Glutamatergic neuron (in vitro differentiated cells): Measurements from ENCODE around the gene ARHGAP6. TPM values are rescaled to one million over a fixed set of nuclear protein-coding genes. Genes with fewer than 3 reads are reported as not detected.

ENCODE experiments used
- DNase-seq: peaks from one replicate; pipeline ENCODE4 v3.0.0; 2022
- H3K27ac Mint-ChIP-seq: one replicate; pipeline ENCODE4 v1.8.0; 2020; ENCODE audit warnings: mild to moderate bottlenecking, mixed read lengths, inconsistent platforms; ENCODE audit not compliant: unreplicated experiment
- H3K27me3 Mint-ChIP-seq: one replicate; pipeline ENCODE4 v1.8.0; 2020; ENCODE audit warnings: mild to moderate bottlenecking, moderate library complexity, mixed read lengths, inconsistent platforms; ENCODE audit not compliant: unreplicated experiment
- H3K36me3 Mint-ChIP-seq: one replicate; pipeline ENCODE4 v1.8.0; 2020; ENCODE audit warnings: mild to moderate bottlenecking, mixed read lengths, inconsistent platforms; ENCODE audit not compliant: unreplicated experiment
- H3K4me1 Mint-ChIP-seq: one replicate; pipeline ENCODE4 v1.8.0; 2020; ENCODE audit warnings: mild to moderate bottlenecking, low read depth, mixed read lengths, inconsistent platforms; ENCODE audit not compliant: unreplicated experiment
- H3K4me3 Mint-ChIP-seq: one replicate; pipeline ENCODE4 v1.8.0; 2020; ENCODE audit warnings: mild to moderate bottlenecking, mixed read lengths, inconsistent platforms; ENCODE audit not compliant: unreplicated experiment
- H3K9me3 Mint-ChIP-seq: one replicate; pipeline ENCODE4 v1.8.0; 2020; ENCODE audit warnings: mild to moderate bottlenecking, moderate library complexity, mixed read lengths, inconsistent platforms; ENCODE audit not compliant: unreplicated experiment
- CTCF ChIP-seq: fragments of 200-600 bp; sonication (generic); IDR thresholded peaks from one replicate; pipeline ENCODE4 v1.5.0; 2021; ENCODE audit not compliant: partially characterized antibody, unreplicated experiment
- long read RNA-seq: library from polyadenylated mRNA; unstranded; transcript quantifications from one replicate; pipeline ENCODE4 v2.0.0, GENCODE V29; 2020; ENCODE audit not compliant: unreplicated experiment
- total RNA-seq: library from RNA; stranded (reverse); fragmentation: NEBNext Ultra II Directional; extraction: Animal tissue kit (Norgen Biotek cat#: 25700); gene quantifications from one replicate; pipeline ENCODE4 v1.2.1, GENCODE V29; 2021; ENCODE audit not compliant: unreplicated experiment

ARHGAP6 gene
- 3.6 TPM for total RNA-seq
- long read RNA-seq, partial matches to known transcripts = 1 of 3 reads
- long read RNA-seq, other reads (novel, unspliced or antisense) = 1 of 3 reads

GRCh38 chrX:11665168-11666111 lies at the start of gene ARHGAP6:
TSS of gene ARHGAP6 (minus strand) at chrX:11665920. CDS start at chrX:11664828, 1,092 bp downstream.
- peaks cover 8% of the 10 kb centered on the region for H3K27me3 Mint-ChIP-seq
- H3K36me3 Mint-ChIP-seq = no peaks in the 10 kb centered on the region
- peak within 1 kb of the TSS; percentile 85 for H3K4me3 Mint-ChIP-seq
- no peak within 1 kb of the TSS for H3K27ac Mint-ChIP-seq
- TF ChIP-seq CTCF = no peak
- DNase-seq = peak; percentile 51
- no peaks in the 10 kb centered on the region for H3K4me1 Mint-ChIP-seq
- H3K9me3 Mint-ChIP-seq = peaks cover 3% of the 10 kb centered on the region

- no peak for TF ChIP-seq CTCF
- no peaks in the 10 kb centered on the region for H3K9me3 Mint-ChIP-seq
- H3K27ac Mint-ChIP-seq = no peak overlapping the region
- no peaks in the 10 kb centered on the region for H3K27me3 Mint-ChIP-seq
- H3K36me3 Mint-ChIP-seq = no peaks in the 10 kb centered on the region
- no peak overlapping the region for H3K4me3 Mint-ChIP-seq
- no peaks in the 10 kb centered on the region for H3K4me1 Mint-ChIP-seq
- DNase-seq = no peak
These were observed 39.2 kb upstream of the ARHGAP6 start for GRCh38 chrX:11704725-11705495.

GRCh38 chrX:11703855-11704254 lies 38.1 kb upstream of the ARHGAP6 start:
- Mint-ChIP-seq H3K36me3 (no peaks in the 10 kb centered on the region), H3K27ac (no peak overlapping the region), H3K4me1 (no peaks in the 10 kb centered on the region), H3K4me3 (no peak overlapping the region), H3K9me3 (no peaks in the 10 kb centered on the region), H3K27me3 (no peaks in the 10 kb centered on the region)
- DNase-seq = no peak
- no peak for TF ChIP-seq CTCF

- H3K4me1 Mint-ChIP-seq = no peaks in the 10 kb centered on the region
- no peak overlapping the region for H3K4me3 Mint-ChIP-seq
- H3K36me3 Mint-ChIP-seq = no peaks in the 10 kb centered on the region
- no peak for DNase-seq
- H3K27ac Mint-ChIP-seq = no peak overlapping the region
- no peak for TF ChIP-seq CTCF
- H3K27me3 Mint-ChIP-seq = no peaks in the 10 kb centered on the region
- no peaks in the 10 kb centered on the region for H3K9me3 Mint-ChIP-seq
These were observed 37.4 kb upstream of the ARHGAP6 start for GRCh38 chrX:11702965-11703631.
